Epithelial cell of proximal tubule (primary cell): ENCODE measurements around the gene EIF2B2. TPM values are rescaled to one million over a fixed set of nuclear protein-coding genes. Genes with fewer than 3 reads are reported as not detected.

Experiments
- DNase-seq: peaks from one replicate; pipeline ENCODE4 v3.0.0-alpha.2; 2011; ENCODE audit warnings: low read depth
- H3K4me3 ChIP-seq: 2 replicates; pipeline ENCODE4 v1.5.1; 2011; ENCODE audit warnings: low read depth, mild to moderate bottlenecking, low read length
- CTCF ChIP-seq: conservative IDR thresholded peaks from 2 replicates; pipeline ENCODE4 v1.5.1; 2012; ENCODE audit warnings: low read depth, mild to moderate bottlenecking, low read length
- total RNA-seq: library from RNA; depleted of rRNA; stranded (reverse); fragments of >200 nt; gene quantifications from 2 replicates; pipeline ENCODE4 v1.2.3, GENCODE V29; 2015

The EIF2B2 gene
- total RNA-seq, 1 donor from 2014 or later, result 52.5 TPM

DNA sequence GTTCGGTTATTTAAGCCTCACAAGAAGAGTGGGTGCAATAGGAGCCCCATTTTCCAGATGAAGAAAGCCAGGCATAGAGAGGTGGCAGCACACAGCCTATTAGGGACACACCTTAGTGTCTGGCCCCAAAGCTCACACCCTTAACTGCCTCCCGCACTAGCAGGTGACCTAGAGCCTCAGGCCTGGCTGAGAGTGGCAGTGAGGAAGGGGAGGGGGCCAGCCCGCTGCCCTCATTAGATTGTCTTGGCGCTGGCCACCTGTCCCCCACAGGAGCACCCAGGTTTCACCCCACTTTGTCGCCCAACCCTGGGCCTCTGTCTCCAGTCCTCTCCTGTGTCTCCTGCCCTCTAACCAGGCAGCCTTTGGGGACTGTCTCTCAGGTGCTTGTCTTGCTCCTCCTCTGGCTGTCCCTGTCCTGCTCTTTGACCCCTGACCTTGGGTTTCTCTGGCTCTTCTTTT, 28.8 kb upstream of the EIF2B2 start:
- no peak overlapping the region for H3K4me3 ChIP-seq
- DNase-seq, result no peak
- no peak for TF ChIP-seq CTCF

- TF ChIP-seq CTCF, result no peak
- no peak for DNase-seq
- H3K4me3 ChIP-seq, result no peak overlapping the region
These were observed 28.2 kb upstream of the EIF2B2 start for GRCh38 chr14:74974364-74975058.

DNA sequence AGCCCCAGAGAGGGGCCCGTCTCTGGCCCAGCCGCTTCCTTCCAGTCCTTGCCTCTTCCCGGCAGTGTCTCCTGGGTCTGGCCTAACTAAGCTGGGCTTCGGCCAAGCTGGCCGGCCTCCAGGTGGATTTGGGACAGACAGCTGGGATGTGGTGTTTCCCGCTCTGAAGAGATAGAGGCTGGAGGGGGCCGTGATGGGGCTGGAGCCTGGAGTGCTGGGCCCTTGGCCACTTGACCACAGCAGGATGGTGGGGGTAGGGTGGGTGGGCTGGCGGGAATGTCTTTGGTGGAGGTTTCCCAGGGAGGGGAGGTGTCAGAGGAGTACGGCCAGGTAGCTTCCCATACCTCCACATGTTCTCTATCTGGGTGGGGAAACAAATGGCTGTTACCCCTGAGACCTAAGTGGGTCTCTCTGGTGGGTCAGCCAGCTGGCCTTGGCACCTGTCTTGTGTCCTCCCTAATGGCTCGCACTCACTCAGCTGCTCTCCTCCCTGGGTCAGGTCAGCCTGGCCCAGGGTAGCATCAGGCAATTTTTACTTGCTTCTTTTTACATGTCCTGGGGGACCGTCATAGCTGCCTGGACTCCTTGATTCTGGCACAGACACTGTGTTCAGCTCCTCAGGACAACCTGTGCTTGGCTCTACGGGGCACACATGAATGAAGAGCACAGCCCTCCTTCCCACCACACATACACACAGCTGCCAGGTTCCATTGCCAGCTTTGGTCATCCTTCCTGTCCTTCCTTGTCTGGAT, 27.5 kb upstream of the EIF2B2 start:
- no peak for TF ChIP-seq CTCF
- no peak for DNase-seq
- H3K4me3 ChIP-seq, result no peak overlapping the region

DNA sequence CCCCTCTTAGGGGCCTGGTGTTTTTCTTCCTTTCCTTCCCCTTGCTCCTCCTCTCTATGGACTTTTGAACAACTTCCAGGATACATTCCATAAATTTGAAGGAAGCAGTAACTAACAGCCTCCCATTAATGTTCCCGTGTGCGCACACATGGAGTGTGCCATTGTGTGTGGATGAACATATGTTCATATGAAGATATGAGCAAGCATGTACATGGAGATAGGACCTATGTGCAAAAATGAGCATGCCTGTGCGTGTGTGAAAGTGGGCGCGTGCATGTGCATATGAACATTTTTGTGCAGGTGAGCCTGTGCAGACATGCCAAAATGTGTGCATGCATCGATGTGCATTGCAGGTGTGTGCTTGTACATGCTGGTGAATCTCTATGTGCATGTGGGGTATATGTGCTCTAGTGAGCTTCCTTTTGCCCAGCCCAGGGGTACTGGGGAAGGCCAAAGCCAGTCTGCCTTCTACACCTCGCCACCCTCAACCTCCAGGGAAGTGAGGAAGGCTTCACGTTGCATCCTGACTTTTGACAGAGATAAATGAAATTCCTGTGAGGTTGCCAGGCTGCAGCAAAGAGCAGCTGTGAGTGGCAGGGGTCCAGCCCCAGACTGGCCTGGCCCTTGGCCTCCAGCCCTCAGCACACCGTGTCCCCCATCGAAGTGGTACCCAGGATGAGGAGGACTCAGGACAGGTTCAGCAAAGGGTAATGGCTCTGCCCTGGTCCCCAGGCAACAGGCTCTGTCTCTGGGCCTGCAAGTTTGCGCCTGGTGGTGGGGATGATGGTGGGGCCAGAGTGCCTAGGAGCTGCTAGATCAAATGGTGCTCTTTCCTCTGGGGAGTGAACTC, 26.2 kb upstream of the EIF2B2 start:
- no peak for TF ChIP-seq CTCF
- H3K4me3 ChIP-seq, result no peak overlapping the region
- DNase-seq, result no peak

DNA sequence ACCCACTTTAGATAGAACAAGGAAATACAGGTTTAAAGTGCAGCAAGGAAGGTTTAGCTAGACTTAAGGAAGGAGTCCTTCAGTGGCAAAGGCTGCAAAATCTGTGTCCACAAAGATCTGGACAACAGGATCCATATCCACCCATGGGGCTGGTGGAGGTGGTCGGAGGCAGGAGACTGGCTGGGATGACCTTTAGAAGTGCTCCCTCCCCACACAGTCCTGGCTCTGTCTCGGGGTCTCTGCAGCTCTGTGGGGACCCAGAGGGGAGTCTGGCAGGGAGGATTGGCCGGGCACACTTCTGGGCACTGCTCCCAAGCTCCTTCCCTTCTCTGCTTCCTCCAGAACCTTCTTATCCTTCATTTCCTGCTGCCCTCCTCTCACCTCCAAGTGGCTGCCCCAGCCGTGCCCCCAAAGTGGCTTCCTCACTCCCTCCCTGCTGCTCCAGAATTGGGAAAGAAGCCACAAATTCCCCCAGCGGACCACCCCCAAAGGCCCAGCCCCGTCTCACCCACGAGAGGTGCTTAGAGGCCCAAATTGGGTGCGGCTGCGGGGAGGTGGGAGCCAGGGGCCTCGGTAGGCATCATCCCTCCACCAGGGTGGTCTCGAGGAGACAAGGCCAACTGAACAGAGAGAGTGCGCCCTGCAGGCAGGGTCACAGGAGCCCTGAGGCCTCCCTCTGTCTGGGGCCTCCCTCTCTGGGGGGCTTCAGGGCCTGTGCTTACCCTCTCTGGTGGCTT, 25.4 kb upstream of the EIF2B2 start:
- TF ChIP-seq CTCF, result no peak
- no peak overlapping the region for H3K4me3 ChIP-seq
- DNase-seq, result no peak

GRCh38 chr14:74977901-74978385, 24.8 kb upstream of the EIF2B2 start:
- TF ChIP-seq CTCF, result no peak
- no peak for DNase-seq
- H3K4me3 ChIP-seq, result no peak overlapping the region
